CD14-positive monocyte (primary cell): ENCODE measurements around the gene ENTREP1. TPM values are rescaled to one million over a fixed set of nuclear protein-coding genes. Genes with fewer than 3 reads are reported as not detected.

Source experiments
- DNase-seq, 3 donors: peaks; one replicate each; pipeline ENCODE4 v3.0.0-alpha.2; 2011 to 2022
- H2AFZ ChIP-seq: 2 replicates; pipeline ENCODE4 v1.6.0; 2012; ENCODE audit warnings: mild to moderate bottlenecking, low read depth, low read length, inconsistent platforms; ENCODE audit not compliant: insufficient read depth, poor library complexity, severe bottlenecking
- H3K27ac ChIP-seq, 2 donors: 1 replicate in 1 of 2; 2 replicates in 1 of 2; pipeline ENCODE4 v1.5.1; 2012 to 2013; ENCODE audit warnings: low read length in 2 of 2, control low read depth in 1 of 2, inconsistent platforms in 1 of 2, low read depth in 1 of 2, mild to moderate bottlenecking in 1 of 2
- H3K27me3 ChIP-seq, 2 donors: one replicate each; pipeline versions ENCODE4 v1.6.0 to v1.6.1; 2011 to 2013; ENCODE audit warnings: low read length in 2 of 2; ENCODE audit not compliant: control insufficient read depth in 2 of 2, insufficient read depth in 2 of 2
- H3K36me3 ChIP-seq, 2 donors: replicated peaks in 1 of 2; 1 replicate in 1 of 2; 2 replicates in 1 of 2; pipeline versions ENCODE4 v1.5.1 to v1.6.1; 2012 to 2013; ENCODE audit warnings: low read length in 2 of 2, control low read depth in 1 of 2, inconsistent platforms in 1 of 2, mild to moderate bottlenecking in 1 of 2; ENCODE audit not compliant: insufficient read depth in 2 of 2, control insufficient read depth in 1 of 2
- H3K4me1 ChIP-seq, 2 donors: 1 replicate in 1 of 2; 2 replicates in 1 of 2; pipeline versions ENCODE4 v1.5.1 to v1.6.1; 2012 to 2013; ENCODE audit warnings: low read length in 2 of 2, control low read depth in 1 of 2, inconsistent platforms in 1 of 2, mild to moderate bottlenecking in 1 of 2, moderate library complexity in 1 of 2; ENCODE audit not compliant: insufficient read depth in 2 of 2, control insufficient read depth in 1 of 2
- H3K4me2 ChIP-seq: replicated peaks from 2 replicates; pipeline ENCODE3; 2012; ENCODE audit warnings: low read length, moderate library complexity, mild to moderate bottlenecking; ENCODE audit not compliant: poor library complexity, severe bottlenecking; ENCODE audit errors: extremely low read depth
- H3K4me3 ChIP-seq, 3 experiments: fragments of 200-600 bp in 1 of 3; sonication (generic) in 1 of 3; replicated peaks in 1 of 3; 1 replicate in 2 of 3; 2 replicates in 1 of 3; pipeline ENCODE4 v1.5.1; 2011 to 2013; ENCODE audit warnings: low read length in 3 of 3, mild to moderate bottlenecking in 3 of 3, control low read depth in 2 of 3, low read depth in 2 of 3, inconsistent platforms in 1 of 3, moderate library complexity in 1 of 3
- H3K79me2 ChIP-seq: 2 replicates; pipeline ENCODE4 v1.6.0; 2012; ENCODE audit warnings: mild to moderate bottlenecking, control low read depth, inconsistent platforms, low read length, moderate library complexity; ENCODE audit not compliant: insufficient read depth
- H3K9ac ChIP-seq: 2 replicates; pipeline ENCODE4 v1.6.0; 2017; ENCODE audit warnings: low read length, mild to moderate bottlenecking; ENCODE audit not compliant: insufficient read depth, poor library complexity, severe bottlenecking
- H3K9me3 ChIP-seq, 2 donors: replicated peaks in 1 of 2; 1 replicate in 1 of 2; 2 replicates in 1 of 2; pipeline versions ENCODE4 v1.5.1 to v1.6.1; 2012 to 2013; ENCODE audit warnings: low read length in 2 of 2, control low read depth in 1 of 2; ENCODE audit not compliant: control insufficient read depth in 1 of 2, insufficient read depth in 1 of 2
- H4K20me1 ChIP-seq: 2 replicates; pipeline ENCODE4 v1.6.0; 2012; ENCODE audit warnings: mild to moderate bottlenecking, low read length, control low read depth, moderate library complexity; ENCODE audit not compliant: insufficient read depth
- H3K27ac Mint-ChIP-seq, 7 donors: one replicate each; pipeline ENCODE4 v1.8.0; 2020; ENCODE audit warnings: mild to moderate bottlenecking in 7 of 7, mixed read lengths in 7 of 7, moderate library complexity in 6 of 7, inconsistent platforms in 2 of 7
- H3K27me3 Mint-ChIP-seq, 3 donors: one replicate each; pipeline ENCODE4 v1.8.0; 2021 to 2022; ENCODE audit warnings: low read depth in 3 of 3, mild to moderate bottlenecking in 3 of 3, mixed read lengths in 3 of 3, moderate library complexity in 3 of 3, inconsistent platforms in 1 of 3
- H3K36me3 Mint-ChIP-seq, 2 donors: one replicate each; pipeline ENCODE4 v1.8.0; 2020; ENCODE audit warnings: mixed read lengths in 2 of 2, inconsistent platforms in 1 of 2, mild to moderate bottlenecking in 1 of 2
- H3K4me1 Mint-ChIP-seq: one replicate; pipeline ENCODE4 v1.8.0; 2020; ENCODE audit warnings: mild to moderate bottlenecking, mixed read lengths
- H3K4me3 Mint-ChIP-seq, 2 donors: one replicate each; pipeline ENCODE4 v1.8.0; 2020; ENCODE audit warnings: mild to moderate bottlenecking in 2 of 2, mixed read lengths in 2 of 2, moderate library complexity in 1 of 2
- H3K9me3 Mint-ChIP-seq, 7 donors: one replicate each; pipeline ENCODE4 v1.8.0; 2020 to 2022; ENCODE audit warnings: mixed read lengths in 7 of 7, mild to moderate bottlenecking in 6 of 7, moderate library complexity in 6 of 7, inconsistent platforms in 2 of 7
- CTCF ChIP-seq: fragments of 200-600 bp; IDR thresholded peaks from one replicate; pipeline ENCODE4 v1.8.0; 2022; ENCODE audit warnings: antibody characterized with exemption, mild to moderate bottlenecking
- WGBS: methylation state at CpG from one replicate; pipeline ENCODE4 v1.1.5; 2013; ENCODE audit warnings: missing lambda C conversion rate; ENCODE audit not compliant: insufficient coverage; 5-methylcytosine and 5-hydroxymethylcytosine counted together
- intact Hi-C, 2 donors: fragments of 100-400 bp; cut with micrococcal nuclease; formaldehyde crosslinking; loops; one replicate each; pipeline versions ENCODE4 v1.15.0 to v1.15.1; 2023
- polyA plus RNA-seq, 3 donors: library from polyadenylated mRNA; depleted of rRNA in 1 of 3; unstranded in 2 of 3; stranded (reverse) in 1 of 3; fragments of 300-500 nt in 2 of 3; fragments of >200 nt in 1 of 3; fragmentation: Illumina TruSeq in 2 of 3; gene quantifications; 1 replicate in 2 of 3; 2 replicates in 1 of 3; pipeline ENCODE4 v1.2.3, GENCODE V29; 2012 to 2021

Gene ENTREP1
- polyA plus RNA-seq, 3 donors = not detected

GRCh38 chr9:69429281-69429680, 104.3 kb downstream of the ENTREP1 start:
- intact Hi-C loops = no loop called here
- Histone ChIP-seq H3K9me3 (no peaks in the 10 kb centered on the region), H3K79me2 (no peaks in the 10 kb centered on the region), H3K9ac (no peak overlapping the region), H2AFZ (no peak overlapping the region), H3K4me1 (no peaks in the 10 kb centered on the region), H3K27ac (no peak overlapping the region), H3K4me2 (no peak overlapping the region), H3K36me3 (no peaks in the 10 kb centered on the region), H4K20me1 (no peaks in the 10 kb centered on the region), H3K27me3 (no peaks in the 10 kb centered on the region), H3K4me3 (no peak overlapping the region)
- Mint-ChIP-seq H3K4me3 (no peak overlapping the region), H3K4me1 (no peaks in the 10 kb centered on the region), H3K27me3 (peaks cover 0 to 1% (median 1%) of the 10 kb centered on the region in 3 donors), H3K36me3 (no peaks in the 10 kb centered on the region), H3K9me3 (peaks cover 0 to 5% (median 0%) of the 10 kb centered on the region in 7 donors), H3K27ac (no peak overlapping the region)
- no peak for TF ChIP-seq CTCF
- no peak for DNase-seq
- WGBS = 98% methylated on average over 5 of the region's 6 CpGs

GRCh38 chr9:69430206-69430605, 105.2 kb downstream of the ENTREP1 start:
- Histone ChIP-seq H2AFZ (no peak overlapping the region), H3K36me3 (no peaks in the 10 kb centered on the region), H3K27me3 (no peaks in the 10 kb centered on the region), H3K4me2 (no peak overlapping the region), H3K4me1 (no peaks in the 10 kb centered on the region), H3K79me2 (no peaks in the 10 kb centered on the region), H3K9ac (no peak overlapping the region), H4K20me1 (no peaks in the 10 kb centered on the region), H3K27ac (no peak overlapping the region), H3K4me3 (no peak overlapping the region), H3K9me3 (no peaks in the 10 kb centered on the region)
- no peak for TF ChIP-seq CTCF
- WGBS = 96% methylated on average over 3 of the region's 4 CpGs
- intact Hi-C loops = no loop called here
- Mint-ChIP-seq H3K27me3 (peaks cover 0 to 1% (median 1%) of the 10 kb centered on the region in 3 donors), H3K36me3 (no peaks in the 10 kb centered on the region), H3K4me1 (no peaks in the 10 kb centered on the region), H3K27ac (no peak overlapping the region), H3K9me3 (peaks cover 0 to 2% (median 0%) of the 10 kb centered on the region in 7 donors), H3K4me3 (peak overlapping the region in 1 of 2 donors; percentile 8)
- no peak for DNase-seq
